CD4-positive, alpha-beta T cell treated with Interleukin-15 for 4 hours (primary cell): Measurements from ENCODE around the gene STARD13.

Experiments
- DNase-seq: peaks from one replicate; pipeline ENCODE4 v3.0.0-alpha.2; 2020; ENCODE audit warnings: low spot score

The STARD13 gene

GRCh38 chr13:33275916-33276315, 9.6 kb downstream of the STARD13 start:
- no peak for DNase-seq

- DNase-seq: no peak
Measured at GRCh38 chr13:33274264-33274663, 11.3 kb downstream of the STARD13 start.

- DNase-seq: no peak
Measured at GRCh38 chr13:33272531-33273124, 12.9 kb downstream of the STARD13 start.

- no peak for DNase-seq
Measured at GRCh38 chr13:33271759-33272158, 13.8 kb downstream of the STARD13 start.

- DNase-seq: no peak
Measured at GRCh38 chr13:33270895-33271538, 14.5 kb downstream of the STARD13 start.

- no peak for DNase-seq
Measured at GRCh38 chr13:33265607-33266006, 19.9 kb downstream of the STARD13 start.

GRCh38 chr13:33265133-33265532, 20.4 kb downstream of the STARD13 start:
- DNase-seq: no peak

GRCh38 chr13:33264620-33264978, 21.0 kb downstream of the STARD13 start:
- DNase-seq: no peak

- no peak for DNase-seq
Measured at GRCh38 chr13:33263976-33264619, 21.5 kb downstream of the STARD13 start.

GRCh38 chr13:33263484-33263883, 22.1 kb downstream of the STARD13 start:
- no peak for DNase-seq

GRCh38 chr13:33262997-33263396, 22.6 kb downstream of the STARD13 start:
- DNase-seq: no peak

GRCh38 chr13:33262594-33262993, 23.0 kb downstream of the STARD13 start:
- no peak for DNase-seq

- DNase-seq: no peak
Measured at GRCh38 chr13:33262062-33262487, 23.5 kb downstream of the STARD13 start.

GRCh38 chr13:33261387-33262061, 24.0 kb downstream of the STARD13 start:
- no peak for DNase-seq

GRCh38 chr13:33260168-33261098, 25.1 kb downstream of the STARD13 start:
- DNase-seq: no peak

- no peak for DNase-seq
Measured at GRCh38 chr13:33259296-33259695, 26.3 kb downstream of the STARD13 start.

- no peak for DNase-seq
Measured at GRCh38 chr13:33258808-33259193, 26.8 kb downstream of the STARD13 start.

GRCh38 chr13:33257841-33258807, 27.4 kb downstream of the STARD13 start:
- no peak for DNase-seq

- DNase-seq: no peak
Measured at GRCh38 chr13:33256148-33256840, 29.3 kb downstream of the STARD13 start.

- no peak for DNase-seq
Measured at GRCh38 chr13:33252135-33252534, 33.4 kb downstream of the STARD13 start.
